Fibroblast of villous mesenchyme (primary cell): ENCODE results near the gene CLCNKB. TPM values are rescaled to one million over a fixed set of nuclear protein-coding genes. Genes with fewer than 3 reads are reported as not detected.

Source experiments
- DNase-seq: peaks from one replicate; pipeline ENCODE4 v3.0.0-alpha.2; 2010; ENCODE audit warnings: low read depth
- H3K4me3 ChIP-seq: 2 replicates; pipeline ENCODE4 v1.5.1; 2011; ENCODE audit warnings: low read depth, mild to moderate bottlenecking, low read length
- CTCF ChIP-seq: IDR thresholded peaks from 2 replicates; pipeline ENCODE4 v1.5.1; 2012; ENCODE audit warnings: low read depth, mild to moderate bottlenecking, low read length; ENCODE audit not compliant: insufficient read depth
- total RNA-seq: library from RNA; depleted of rRNA; stranded (reverse); fragments of >200 nt; gene quantifications from 2 replicates; pipeline ENCODE4 v1.2.3, GENCODE V29; 2012

The CLCNKB gene
- total RNA-seq, 1 donor: 0.43 TPM

GRCh38 chr1:16075337-16076030 lies 31.9 kb downstream of the CLCNKB start:
- H3K4me3 ChIP-seq: no peak overlapping the region
- DNase-seq: peak; percentile 73
- no peak for TF ChIP-seq CTCF

GRCh38 chr1:16076031-16076864 lies 32.7 kb downstream of the CLCNKB start:
- H3K4me3 ChIP-seq: no peak overlapping the region
- TF ChIP-seq CTCF: no peak
- peak; percentile 87 for DNase-seq

- DNase-seq: no peak
- TF ChIP-seq CTCF: no peak
- H3K4me3 ChIP-seq: no peak overlapping the region
These were observed 33.3 kb downstream of the CLCNKB start for GRCh38 chr1:16076865-16077238.

- no peak for DNase-seq
- TF ChIP-seq CTCF: no peak
- no peak overlapping the region for H3K4me3 ChIP-seq
These were observed 34.0 kb downstream of the CLCNKB start for GRCh38 chr1:16077406-16078245.

- H3K4me3 ChIP-seq: no peak overlapping the region
- TF ChIP-seq CTCF: peak; percentile 89
- peak; percentile 68 for DNase-seq
These were observed 35.5 kb downstream of the CLCNKB start for GRCh38 chr1:16078925-16079656.
